CD4-positive, alpha-beta T cell treated with Interleukin-1 beta for 1 hour (primary cell): ENCODE results near the gene TP53BP2.

ENCODE experiments used
- DNase-seq, 2 donors: peaks; one replicate each; pipeline ENCODE4 v3.0.0-alpha.2; 2020 to 2022

The TP53BP2 gene

GRCh38 chr1:223763881-223764280 lies 81.9 kb downstream of the TP53BP2 start:
- no peak for DNase-seq

GRCh38 chr1:223763251-223763650 lies 82.5 kb downstream of the TP53BP2 start:
- no peak for DNase-seq

- DNase-seq: no peak
These were observed 84.3 kb downstream of the TP53BP2 start for GRCh38 chr1:223761411-223761810.

GRCh38 chr1:223760833-223761232 lies 84.9 kb downstream of the TP53BP2 start:
- DNase-seq: no peak

- DNase-seq: no peak
These were observed 86.5 kb downstream of the TP53BP2 start for GRCh38 chr1:223759273-223759672.

GRCh38 chr1:223758734-223759133 lies 87.0 kb downstream of the TP53BP2 start:
- no peak for DNase-seq

- no peak for DNase-seq
These were observed 88.7 kb downstream of the TP53BP2 start for GRCh38 chr1:223756806-223757700.

GRCh38 chr1:223755992-223756775 lies 89.6 kb downstream of the TP53BP2 start:
- DNase-seq: no peak

- DNase-seq: no peak
These were observed 90.3 kb downstream of the TP53BP2 start for GRCh38 chr1:223755432-223755792.

- DNase-seq: no peak
These were observed 90.9 kb downstream of the TP53BP2 start for GRCh38 chr1:223754681-223755431.

- DNase-seq: no peak
These were observed 92.8 kb downstream of the TP53BP2 start for GRCh38 chr1:223752721-223753515.

- no peak for DNase-seq
These were observed 94.1 kb downstream of the TP53BP2 start for GRCh38 chr1:223751696-223752095.

- DNase-seq: no peak
These were observed 94.8 kb downstream of the TP53BP2 start for GRCh38 chr1:223750730-223751570.

GRCh38 chr1:223748773-223749733 lies 96.7 kb downstream of the TP53BP2 start:
- peak; percentile 65 to 71 for DNase-seq

- no peak for DNase-seq
These were observed 97.4 kb downstream of the TP53BP2 start for GRCh38 chr1:223748405-223748772.

GRCh38 chr1:223747838-223748335 lies 97.9 kb downstream of the TP53BP2 start:
- no peak for DNase-seq

- no peak for DNase-seq
These were observed 100.0 kb downstream of the TP53BP2 start for GRCh38 chr1:223745731-223746130.

GRCh38 chr1:223742856-223743517 lies 102.8 kb downstream of the TP53BP2 start:
- DNase-seq: no peak

GRCh38 chr1:223741861-223742260 lies 103.9 kb downstream of the TP53BP2 start:
- no peak for DNase-seq
